Measurements from ENCODE around the gene SETBP1. TPM values are rescaled to one million over a fixed set of nuclear protein-coding genes. Genes with fewer than 3 reads are reported as not detected.

The SETBP1 gene
- polyA plus RNA-seq, 1 experiment = 2.9 TPM

DNA sequence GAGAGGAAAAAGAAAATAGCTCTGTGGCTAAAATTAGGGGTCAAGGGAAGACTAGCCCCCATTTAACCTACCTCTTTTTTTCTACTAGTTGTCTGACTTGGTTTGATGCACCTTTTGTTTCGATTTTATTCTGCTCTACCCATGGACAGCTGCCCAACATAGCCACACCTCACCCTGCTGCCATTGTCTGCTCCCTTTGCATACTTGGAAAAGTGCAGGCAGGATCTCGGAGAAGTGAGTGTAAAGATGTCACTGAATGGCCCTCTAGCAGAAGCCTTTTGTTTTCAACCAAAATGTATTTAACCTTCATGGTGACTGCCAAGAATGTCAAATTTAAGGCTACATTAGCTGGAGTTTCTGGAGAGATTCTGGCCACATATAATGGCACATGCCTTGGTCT, 62.9 kb downstream of the SETBP1 start:
- H3K4me3 ChIP-seq (ENCODE audit: low read depth, low read length) = no peak overlapping the region
- no peaks in the 10 kb centered on the region for H3K36me3 ChIP-seq (ENCODE audit: control insufficient read depth, insufficient read depth, low read length)
- no peak for DNase-seq (ENCODE audit: low read depth)
- TF ChIP-seq, protein P1, sequence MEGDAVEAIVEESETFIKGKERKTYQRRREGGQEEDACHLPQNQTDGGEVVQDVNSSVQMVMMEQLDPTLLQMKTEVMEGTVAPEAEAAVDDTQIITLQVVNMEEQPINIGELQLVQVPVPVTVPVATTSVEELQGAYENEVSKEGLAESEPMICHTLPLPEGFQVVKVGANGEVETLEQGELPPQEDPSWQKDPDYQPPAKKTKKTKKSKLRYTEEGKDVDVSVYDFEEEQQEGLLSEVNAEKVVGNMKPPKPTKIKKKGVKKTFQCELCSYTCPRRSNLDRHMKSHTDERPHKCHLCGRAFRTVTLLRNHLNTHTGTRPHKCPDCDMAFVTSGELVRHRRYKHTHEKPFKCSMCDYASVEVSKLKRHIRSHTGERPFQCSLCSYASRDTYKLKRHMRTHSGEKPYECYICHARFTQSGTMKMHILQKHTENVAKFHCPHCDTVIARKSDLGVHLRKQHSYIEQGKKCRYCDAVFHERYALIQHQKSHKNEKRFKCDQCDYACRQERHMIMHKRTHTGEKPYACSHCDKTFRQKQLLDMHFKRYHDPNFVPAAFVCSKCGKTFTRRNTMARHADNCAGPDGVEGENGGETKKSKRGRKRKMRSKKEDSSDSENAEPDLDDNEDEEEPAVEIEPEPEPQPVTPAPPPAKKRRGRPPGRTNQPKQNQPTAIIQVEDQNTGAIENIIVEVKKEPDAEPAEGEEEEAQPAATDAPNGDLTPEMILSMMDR (IDR thresholded peaks at IDR 0.05; ENCODE audit: insufficient read depth, low read depth, low read length) = no peak
- ChIA-PET CTCF (interaction anchor here (0.9 to 1.8 kb wide), 2 partner anchors 13 to 98 kb away, joined by 3 read pairs; no protein-coding TSS in a partner anchor), POLR2A (interaction anchor here (1.0 kb wide), 1 partner anchor 15 kb away, joined by 3 read pairs; no protein-coding TSS in a partner anchor)
- no peaks in the 10 kb centered on the region; the same call in 1 of the 2 replicates for H3K27me3 ChIP-seq (ENCODE audit: control insufficient read depth, insufficient read depth, low read length)

DNA sequence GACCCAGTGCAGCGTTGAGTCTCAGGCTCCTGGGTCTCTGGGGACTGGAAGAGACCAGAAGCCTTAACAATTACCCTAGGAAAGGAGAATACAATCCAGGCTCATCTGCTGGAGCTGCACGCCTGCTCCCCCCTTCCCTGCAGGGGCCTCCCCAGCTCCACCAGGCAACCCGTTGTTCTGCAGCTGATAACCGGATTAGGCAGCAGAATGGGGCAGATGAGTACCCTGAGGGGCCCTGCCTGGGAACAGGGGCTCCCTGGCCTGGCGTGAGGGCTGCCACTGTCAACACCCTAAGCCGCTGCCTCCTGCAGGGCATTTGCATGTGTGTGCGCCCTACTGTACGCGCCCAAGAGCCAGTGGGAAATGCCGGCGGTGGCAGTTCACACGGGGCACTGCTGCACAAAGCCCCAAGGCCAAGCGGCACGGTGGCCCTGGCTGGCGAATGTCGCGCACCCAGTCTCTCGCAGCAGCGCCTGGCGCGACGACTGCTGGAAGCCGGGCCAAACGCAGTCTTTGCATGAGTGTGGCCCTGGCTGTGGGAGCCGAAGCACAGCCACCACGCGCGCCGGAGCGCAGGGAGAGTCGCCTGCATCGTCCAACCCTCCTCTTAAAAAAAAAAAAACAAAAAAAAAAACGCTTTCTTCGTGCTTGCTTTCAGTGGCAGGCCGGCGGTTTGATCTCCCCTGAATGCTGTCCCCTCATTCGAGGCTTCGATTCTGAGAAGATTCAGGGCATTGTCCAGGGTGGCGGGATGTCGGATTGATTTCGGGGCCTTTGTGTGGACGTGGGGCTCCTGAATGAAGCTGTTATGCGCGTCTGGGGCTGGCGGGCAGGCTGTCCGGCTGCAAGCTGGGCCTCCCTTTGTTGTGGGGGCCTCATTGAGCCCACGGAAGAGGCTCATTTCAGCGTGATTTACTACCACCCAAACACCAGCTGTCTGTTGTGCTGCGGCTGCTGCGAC, 63.8 kb downstream of the SETBP1 start:
- ChIA-PET CTCF (interaction anchor here (1.8 kb wide), 1 partner anchor 14 kb away, joined by 3 read pairs; no protein-coding TSS in a partner anchor), POLR2A (no interaction called here)
- no peaks in the 10 kb centered on the region; the same call in none of the 2 replicates for H3K27me3 ChIP-seq (ENCODE audit: control insufficient read depth, insufficient read depth, low read length)
- H3K4me3 ChIP-seq (ENCODE audit: low read depth, low read length) = no peak overlapping the region
- TF ChIP-seq, protein P1 (IDR thresholded peaks at IDR 0.05; ENCODE audit: insufficient read depth, low read depth, low read length) = no peak
- DNase-seq (ENCODE audit: low read depth) = no peak
- H3K36me3 ChIP-seq (ENCODE audit: control insufficient read depth, insufficient read depth, low read length) = no peaks in the 10 kb centered on the region

DNA sequence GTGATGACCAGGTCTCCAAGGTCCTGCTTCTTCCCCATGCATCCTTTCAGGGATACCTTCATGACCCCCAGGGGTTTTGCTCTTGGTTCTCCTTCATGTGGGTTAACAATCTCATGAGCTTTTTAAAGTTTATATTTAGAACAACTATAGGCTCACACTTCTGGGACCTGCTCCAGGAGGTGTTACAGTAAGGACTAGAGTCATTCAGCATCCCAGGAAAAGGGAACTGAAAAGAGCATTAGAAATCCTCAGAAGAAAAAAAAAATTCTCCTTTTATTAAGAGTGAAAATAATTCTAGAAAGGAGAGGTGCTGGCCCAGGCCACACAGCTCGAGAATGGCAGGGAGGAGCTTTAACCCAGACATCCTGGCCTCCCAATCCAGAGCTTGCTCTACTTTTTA, 66.5 kb downstream of the SETBP1 start:
- DNase-seq (ENCODE audit: low read depth) = no peak
- H3K27me3 ChIP-seq (ENCODE audit: control insufficient read depth, insufficient read depth, low read length) = no peaks in the 10 kb centered on the region; the same call in none of the 2 replicates
- POLR2A ChIA-PET = no interaction called here
- TF ChIP-seq, protein P1 (IDR thresholded peaks at IDR 0.05; ENCODE audit: insufficient read depth, low read depth, low read length) = no peak
- H3K4me3 ChIP-seq (ENCODE audit: low read depth, low read length) = no peak overlapping the region
- CTCF ChIA-PET = interaction anchor here (0.9 to 1.6 kb wide), 2 partner anchors 14 to 21 kb away, joined by 3 to 5 read pairs; no protein-coding TSS in a partner anchor
- H3K36me3 ChIP-seq (ENCODE audit: control insufficient read depth, insufficient read depth, low read length) = no peaks in the 10 kb centered on the region

DNA sequence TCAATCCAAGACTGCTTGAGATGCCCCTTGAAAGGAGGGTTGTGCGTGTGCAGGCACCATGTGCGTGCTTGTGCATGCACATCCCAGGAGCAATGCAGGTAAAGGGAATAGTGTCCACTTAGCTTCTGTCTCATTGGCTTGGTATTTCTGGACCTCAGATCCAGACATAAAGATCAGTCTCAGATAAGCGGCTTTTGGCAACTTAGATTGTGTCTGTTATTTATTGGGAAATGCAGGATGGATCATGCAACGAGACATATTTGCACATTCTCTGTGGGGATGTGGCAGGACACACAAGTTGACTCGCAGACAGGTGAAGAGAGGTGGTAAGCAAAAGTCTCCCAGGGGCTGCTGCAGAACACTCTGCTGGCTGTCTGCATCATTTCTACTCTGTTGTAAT, 67.9 kb downstream of the SETBP1 start:
- Histone ChIP-seq H3K36me3 (ENCODE audit: control insufficient read depth, insufficient read depth, low read length) (no peaks in the 10 kb centered on the region), H3K27me3 (ENCODE audit: control insufficient read depth, insufficient read depth, low read length) (no peaks in the 10 kb centered on the region; the same call in none of the 2 replicates), H3K4me3 (ENCODE audit: low read depth, low read length) (no peak overlapping the region)
- TF ChIP-seq, protein P1 (IDR thresholded peaks at IDR 0.05; ENCODE audit: insufficient read depth, low read depth, low read length) = no peak
- ChIA-PET POLR2A (no interaction called here), CTCF (interaction anchor here (1.2 kb wide), 2 partner anchors 19 to 29 kb away, joined by 3 read pairs; no protein-coding TSS in a partner anchor)
- no peak for DNase-seq (ENCODE audit: low read depth)

DNA sequence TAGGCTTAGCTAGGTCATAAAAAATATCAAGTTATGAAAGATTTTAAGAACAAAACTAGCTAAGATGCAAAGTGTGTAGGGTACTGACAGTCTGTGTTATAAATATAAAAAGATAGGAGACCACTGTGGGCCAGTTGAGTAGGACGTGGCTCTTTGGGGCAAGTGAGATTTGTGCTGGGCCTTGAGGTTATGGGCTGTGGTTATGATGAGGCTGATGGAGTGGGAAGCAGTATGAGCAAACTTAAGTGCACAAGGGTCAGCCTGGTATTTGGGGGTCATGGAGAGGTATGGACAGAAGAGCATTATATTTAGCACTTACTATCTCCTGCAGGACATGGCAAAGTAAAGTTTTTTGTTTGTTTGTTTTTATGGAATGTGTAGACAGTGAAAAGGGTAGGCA, 70.1 kb downstream of the SETBP1 start:
- CTCF ChIA-PET = interaction anchor here (1.4 kb wide), 1 partner anchor 16 kb away, joined by 5 read pairs; no protein-coding TSS in a partner anchor
- no peak for DNase-seq (ENCODE audit: low read depth)
- Histone ChIP-seq H3K36me3 (ENCODE audit: control insufficient read depth, insufficient read depth, low read length) (no peaks in the 10 kb centered on the region), H3K4me3 (ENCODE audit: low read depth, low read length) (no peak overlapping the region), H3K27me3 (ENCODE audit: control insufficient read depth, insufficient read depth, low read length) (no peaks in the 10 kb centered on the region; the same call in 1 of the 2 replicates)
- POLR2A ChIA-PET = no interaction called here
- TF ChIP-seq, protein P1 (IDR thresholded peaks at IDR 0.05; ENCODE audit: insufficient read depth, low read depth, low read length) = no peak

Measured in BJ (cell line).